Spinal cord (tissue), 10 donors: ENCODE results near the gene SLC25A21. TPM values are rescaled to one million over a fixed set of nuclear protein-coding genes. Genes with fewer than 3 reads are reported as not detected.
"Not testable (repeated sequence)": the region's sequence is repeated elsewhere in the genome, so short reads cannot be mapped to it uniquely, and the experiment has no call there.

Experiments used
- DNase-seq, 6 donors: peaks; one replicate each; pipeline versions ENCODE4 v3.0.0 to v3.0.0-alpha.2; 2013 to 2015; ENCODE audit warnings: low spot score in 6 of 6, low read depth in 4 of 6
- H3K27ac ChIP-seq: one replicate; pipeline ENCODE4 v1.5.1; 2013; ENCODE audit warnings: low read depth, low read length, control low read depth
- H3K27me3 ChIP-seq: one replicate; pipeline ENCODE4 v1.6.1; 2013; ENCODE audit warnings: low read length; ENCODE audit not compliant: control insufficient read depth, insufficient read depth
- H3K36me3 ChIP-seq: one replicate; pipeline ENCODE4 v1.6.1; 2013; ENCODE audit warnings: low read length; ENCODE audit not compliant: control insufficient read depth, insufficient read depth
- H3K4me1 ChIP-seq: one replicate; pipeline ENCODE4 v1.6.1; 2013; ENCODE audit warnings: low read length; ENCODE audit not compliant: control insufficient read depth, insufficient read depth
- H3K4me3 ChIP-seq: one replicate; pipeline ENCODE4 v1.5.1; 2013; ENCODE audit warnings: low read depth, low read length, control low read depth
- H3K9me3 ChIP-seq: one replicate; pipeline ENCODE4 v1.6.1; 2013; ENCODE audit warnings: low read length; ENCODE audit not compliant: control insufficient read depth, insufficient read depth
- WGBS: methylation state at CpG from one replicate; pipeline ENCODE4 v1.1.5; 2013; ENCODE audit warnings: missing lambda C conversion rate; ENCODE audit not compliant: insufficient coverage; 5-methylcytosine and 5-hydroxymethylcytosine counted together
- polyA plus RNA-seq, 2 donors: library from polyadenylated mRNA; unstranded; fragments of 120-200 nt; gene quantifications; one replicate each; pipeline ENCODE4 v1.2.1, GENCODE V29; 2013; ENCODE audit not compliant: insufficient read length in 2 of 2
- total RNA-seq, 2 donors: library from RNA; depleted of rRNA in 1 of 2; stranded (reverse); fragments of 120-200 nt in 1 of 2; fragments of >200 nt in 1 of 2; gene quantifications; one replicate each; pipeline versions ENCODE4 v1.2.3 to v1.2.4, GENCODE V29; 2013 to 2014
- donor health status: healthy.

Gene SLC25A21
- total and polyA plus RNA-seq, 4 donors, result 0.99 to 4.5 (median 2.4) TPM

- DNase-seq, result no peak
- no peaks in the 10 kb centered on the region for H3K4me1 ChIP-seq
- no peak overlapping the region for H3K4me3 ChIP-seq
- no CpG with 5 or more reads among the region's 1 CpG for WGBS
- H3K9me3 ChIP-seq, result no peaks in the 10 kb centered on the region
- no peak overlapping the region for H3K27ac ChIP-seq
- H3K27me3 ChIP-seq, result no peaks in the 10 kb centered on the region
- no peaks in the 10 kb centered on the region for H3K36me3 ChIP-seq
These were observed 454.2 kb downstream of the SLC25A21 start for GRCh38 chr14:36718216-36718615.

GRCh38 chr14:36717363-36717762 is 455.0 kb downstream of the SLC25A21 start:
- no peak overlapping the region for H3K4me3 ChIP-seq
- no peak for DNase-seq
- 56% methylated on average over 2 of the region's 5 CpGs for WGBS

GRCh38 chr14:36716614-36717184 is 455.7 kb downstream of the SLC25A21 start:
- H3K27ac ChIP-seq, result no peak overlapping the region
- no peaks in the 10 kb centered on the region for H3K27me3 ChIP-seq
- H3K4me3 ChIP-seq, result no peak overlapping the region
- no peak for DNase-seq
- no peaks in the 10 kb centered on the region for H3K36me3 ChIP-seq
- WGBS, result 90% methylated on average over 7 of the region's 7 CpGs
- H3K9me3 ChIP-seq, result no peaks in the 10 kb centered on the region
- H3K4me1 ChIP-seq, result no peaks in the 10 kb centered on the region

More at GRCh38 chr14:36717363-36717762, 455.0 kb downstream of the SLC25A21 start:
- Histone ChIP-seq H3K36me3 (no peaks in the 10 kb centered on the region), H3K4me1 (no peaks in the 10 kb centered on the region), H3K9me3 (no peaks in the 10 kb centered on the region), H3K27ac (no peak overlapping the region), H3K27me3 (no peaks in the 10 kb centered on the region)

- DNase-seq, result no peak
- no peaks in the 10 kb centered on the region for H3K27me3 ChIP-seq
- H3K36me3 ChIP-seq, result no peaks in the 10 kb centered on the region
These were observed 458.3 kb downstream of the SLC25A21 start for GRCh38 chr14:36713960-36714703.

GRCh38 chr14:36707570-36707969 is 464.8 kb downstream of the SLC25A21 start:
- Histone ChIP-seq H3K4me1 (no peaks in the 10 kb centered on the region), H3K36me3 (no peaks in the 10 kb centered on the region), H3K27ac (no peak overlapping the region)

More at GRCh38 chr14:36713960-36714703, 458.3 kb downstream of the SLC25A21 start:
- Histone ChIP-seq H3K9me3 (no peaks in the 10 kb centered on the region), H3K4me1 (no peaks in the 10 kb centered on the region), H3K27ac (no peak overlapping the region), H3K4me3 (no peak overlapping the region)
- no CpG with 5 or more reads among the region's 4 CpGs for WGBS

GRCh38 chr14:36702474-36702873 is 469.9 kb downstream of the SLC25A21 start:
- Histone ChIP-seq H3K27me3 (no peaks in the 10 kb centered on the region), H3K4me1 (no peaks in the 10 kb centered on the region), H3K27ac (no peak overlapping the region), H3K9me3 (no peaks in the 10 kb centered on the region), H3K36me3 (no peaks in the 10 kb centered on the region), H3K4me3 (no peak overlapping the region)
- DNase-seq, result no peak
- no CpG with 5 or more reads among the region's 2 CpGs for WGBS

More at GRCh38 chr14:36707570-36707969, 464.8 kb downstream of the SLC25A21 start:
- H3K27me3 ChIP-seq, result no peaks in the 10 kb centered on the region
- H3K9me3 ChIP-seq, result no peaks in the 10 kb centered on the region
- no peak overlapping the region for H3K4me3 ChIP-seq
- no peak for DNase-seq

- H3K9me3 ChIP-seq, result no peaks in the 10 kb centered on the region
- H3K4me1 ChIP-seq, result no peaks in the 10 kb centered on the region
- no peaks in the 10 kb centered on the region for H3K36me3 ChIP-seq
- WGBS, result no CpG with 5 or more reads among the region's 1 CpG
- DNase-seq, result no peak
- no peak overlapping the region for H3K27ac ChIP-seq
- H3K27me3 ChIP-seq, result no peaks in the 10 kb centered on the region
- H3K4me3 ChIP-seq, result no peak overlapping the region
These were observed 471.3 kb downstream of the SLC25A21 start for GRCh38 chr14:36701132-36701531.

GRCh38 chr14:36700651-36701050 is 471.8 kb downstream of the SLC25A21 start:
- Histone ChIP-seq H3K4me1 (no peaks in the 10 kb centered on the region), H3K27ac (no peak overlapping the region), H3K4me3 (no peak overlapping the region), H3K27me3 (no peaks in the 10 kb centered on the region), H3K36me3 (no peaks in the 10 kb centered on the region), H3K9me3 (no peaks in the 10 kb centered on the region)
- 89% methylated on average over 1 of the region's 1 CpG for WGBS
- DNase-seq, result no peak

- not testable (repeated sequence) for H3K27ac ChIP-seq, H3K4me3 ChIP-seq, H3K4me1 ChIP-seq, H3K27me3 ChIP-seq, DNase-seq, H3K36me3 ChIP-seq, H3K9me3 ChIP-seq
- 80% methylated on average over 5 of the region's 7 CpGs for WGBS
These were observed 473.0 kb downstream of the SLC25A21 start for GRCh38 chr14:36699420-36699819.
